DMS79 (cell line): ENCODE data around the gene UBE2V1.
"Not testable (repeated sequence)": the region's sequence is repeated elsewhere in the genome, so short reads cannot be mapped to it uniquely, and the experiment has no call there.

Source experiments
- DNase-seq: peaks from one replicate; lab custom pipeline; 2025; lab: John Stamatoyannopoulos, UW

Gene UBE2V1

GRCh38 chr20:50115041-50115512 lies 2.1 kb upstream of the UBE2V1 start:
- no peak for DNase-seq

- no peak for DNase-seq
Measured at GRCh38 chr20:50113420-50114224, 672 bp upstream of the UBE2V1 start.

- no peak for DNase-seq
Measured at GRCh38 chr20:50111829-50112495, 988 bp downstream of the UBE2V1 start.

- no peak for DNase-seq
Measured at GRCh38 chr20:50111120-50111828, 1.7 kb downstream of the UBE2V1 start.

GRCh38 chr20:50110141-50111047 lies 2.6 kb downstream of the UBE2V1 start:
- no peak for DNase-seq

- no peak for DNase-seq
Measured at GRCh38 chr20:50108556-50109235, 4.3 kb downstream of the UBE2V1 start.

GRCh38 chr20:50107796-50108331 lies 5.1 kb downstream of the UBE2V1 start:
- no peak for DNase-seq

- DNase-seq = no peak
Measured at GRCh38 chr20:50107086-50107660, 5.8 kb downstream of the UBE2V1 start.

GRCh38 chr20:50106669-50107068 lies 6.3 kb downstream of the UBE2V1 start:
- not testable (repeated sequence) for DNase-seq

GRCh38 chr20:50103464-50104107 lies 9.4 kb downstream of the UBE2V1 start:
- not testable (repeated sequence) for DNase-seq

- not testable (repeated sequence) for DNase-seq
Measured at GRCh38 chr20:50102551-50102950, 10.4 kb downstream of the UBE2V1 start.

GRCh38 chr20:50101887-50102286 lies 11.1 kb downstream of the UBE2V1 start:
- DNase-seq = no peak

GRCh38 chr20:50101281-50101680 lies 11.7 kb downstream of the UBE2V1 start:
- DNase-seq = no peak

- DNase-seq = no peak
Measured at GRCh38 chr20:50100552-50100951, 12.4 kb downstream of the UBE2V1 start.

- DNase-seq = no peak
Measured at GRCh38 chr20:50099565-50099991, 13.4 kb downstream of the UBE2V1 start.

GRCh38 chr20:50099113-50099512 lies 13.8 kb downstream of the UBE2V1 start:
- no peak for DNase-seq

- DNase-seq = no peak
Measured at GRCh38 chr20:50098259-50098658, 14.7 kb downstream of the UBE2V1 start.

- DNase-seq = no peak
Measured at GRCh38 chr20:50097843-50098242, 15.1 kb downstream of the UBE2V1 start.

- DNase-seq = no peak
Measured at GRCh38 chr20:50096237-50096636, 16.7 kb downstream of the UBE2V1 start.
